SU-DHL-6 (cell line): ENCODE measurements around the gene ABCA5.

ENCODE experiments used
- CTCF ChIP-seq: fragments of 200-600 bp; sonication (generic); IDR thresholded peaks from one replicate; pipeline ENCODE4 v1.5.1; 2017; ENCODE audit warnings: antibody characterized with exemption, mild to moderate bottlenecking, low read length, moderate library complexity; ENCODE audit not compliant: insufficient read depth, poor library complexity, severe bottlenecking
- EZH2phosphoT487 ChIP-seq: fragments of 200-600 bp; sonication (generic), shearing (Covaris generic); conservative IDR thresholded peaks from 2 replicates; pipeline ENCODE4 v1.6.1; 2018; ENCODE audit warnings: mild to moderate bottlenecking, antibody characterized with exemption, low read length, moderate library complexity, mixed read lengths

- TF ChIP-seq CTCF: no peak
- TF ChIP-seq EZH2phosphoT487: no peak
Measured at GRCh38 chr17:69336996-69337395, 10.1 kb upstream of the ABCA5 start.
